Adrenal gland (tissue), 12 donors: Measurements from ENCODE around the gene SPARC. TPM values are rescaled to one million over a fixed set of nuclear protein-coding genes. Genes with fewer than 3 reads are reported as not detected.

ENCODE experiments used
- DNase-seq, 7 donors: peaks; one replicate each; pipeline ENCODE4 v3.0.0-alpha.2; 2019 to 2020
- H3K27ac ChIP-seq, 5 donors: fragments of 200-600 bp; sonication (generic) in 4 of 5; 1 replicate in 3 of 5; 2 replicates in 2 of 5; pipeline versions ENCODE4 v1.5.1 to v1.8.0; 2016 to 2020; ENCODE audit warnings: mild to moderate bottlenecking in 1 of 5
- H3K27me3 ChIP-seq: fragments of 200-600 bp; 2 replicates; pipeline ENCODE4 v1.8.0; 2021
- H3K36me3 ChIP-seq, 2 donors: fragments of 200-600 bp; replicated peaks in 1 of 2; 1 replicate in 1 of 2; 2 replicates in 1 of 2; pipeline versions ENCODE4 v1.5.1 to v1.8.0; 2018 to 2022
- H3K4me1 ChIP-seq, 2 donors: fragments of 200-600 bp; replicated peaks in 1 of 2; 1 replicate in 1 of 2; 2 replicates in 1 of 2; pipeline versions ENCODE4 v1.5.1 to v1.8.0; 2018 to 2021
- H3K4me3 ChIP-seq, 4 donors: fragments of 200-600 bp; sonication (generic) in 3 of 4; one replicate each; pipeline ENCODE4 v1.5.1; 2016 to 2018
- H3K9me3 ChIP-seq, 3 donors: fragments of 200-600 bp; sonication (generic) in 1 of 3; replicated peaks in 1 of 3; 1 replicate in 2 of 3; 2 replicates in 1 of 3; pipeline versions ENCODE4 v1.5.1 to v1.8.0; 2016 to 2021
- POLR2A ChIP-seq, 2 donors: fragments of 450-650 bp; IDR thresholded peaks; one replicate each; pipeline ENCODE4 v1.6.1; 2017; ENCODE audit warnings: antibody characterized with exemption in 2 of 2, mild to moderate bottlenecking in 2 of 2, moderate library complexity in 1 of 2
- WGBS, 4 donors: extraction: QIAGEN DNeasy Blood & Tissue Kit in 2 of 4; methylation state at CpG; one replicate each; pipeline versions ENCODE4 v1.1.5 to v1.1.7; 2013 to 2017; 5-methylcytosine and 5-hydroxymethylcytosine counted together
- intact Hi-C, 2 donors: fragments of 100-400 bp; cut with DNase I; formaldehyde crosslinking; loops; one replicate each; pipeline versions ENCODE4 v1.14.1 to v1.15.0; 2022 to 2023
- polyA plus RNA-seq, 3 donors: library from polyadenylated mRNA; stranded (reverse); fragments of 200-250 nt in 2 of 3; fragments of 350-450 nt in 1 of 3; fragmentation: Illumina TruSeq in 1 of 3; extraction: RNeasy Lipid Tissue Mini Kit (QIAGEN cat#74804) in 1 of 3; gene quantifications; one replicate each; pipeline ENCODE4 v1.2.3, GENCODE V29; 2013 to 2014
- total RNA-seq, 9 donors: library from RNA; depleted of rRNA in 4 of 9; stranded (reverse); fragments of >200 nt in 4 of 9; fragments of 120-200 nt in 1 of 9; fragmentation: NEBNext Ultra II Directional in 1 of 9; extraction: Animal tissue kit (Norgen Biotek cat#: 25700) in 1 of 9; gene quantifications; one replicate each; pipeline versions ENCODE4 v1.1.0 to v1.2.4, GENCODE V29; 2013 to 2023
- TF ChIP-seq, protein P1 (sequence below), 6 experiments: fragments of 450-650 bp in 4 of 6; fragments of 200-600 bp in 2 of 6; sonication (generic) in 1 of 6; IDR thresholded peaks; 1 replicate in 5 of 6; 2 replicates in 1 of 6; pipeline versions ENCODE4 v1.5.1 to v1.8.0; 2016 to 2021; ENCODE audit warnings: antibody characterized with exemption in 6 of 6, mild to moderate bottlenecking in 2 of 6, moderate library complexity in 1 of 6
- donor health status: healthy with polysubstance abuse.
- donor health status: Bipolar disorder and iron deficiency.
- donor health status: DM: yes; HTN: yes; CAD: no.
- donor health status: DM: no; HTN: no; CAD: no.
- donor health status: DM: no; HTN: no; CAD: no.
- donor health status: DM: yes; HTN: yes; CAD: no.

SPARC gene
- total and polyA plus RNA-seq, 12 donors: 145 to 4,554 (median 1,213) TPM

GRCh38 chr5:151632941-151633340, 53.8 kb downstream of the SPARC start:
- intact Hi-C loops: no loop called here
- Histone ChIP-seq H3K27me3 (no peaks in the 10 kb centered on the region), H3K4me3 (no peak overlapping the region), H3K36me3 (no peaks in the 10 kb centered on the region), H3K4me1 (no peaks in the 10 kb centered on the region), H3K27ac (no peak overlapping the region), H3K9me3 (no peaks in the 10 kb centered on the region)
- WGBS, 4 donors: 78 to 88% (median 86%) methylated on average over 6 to 8 of the region's 8 CpGs
- TF ChIP-seq, protein P1, sequence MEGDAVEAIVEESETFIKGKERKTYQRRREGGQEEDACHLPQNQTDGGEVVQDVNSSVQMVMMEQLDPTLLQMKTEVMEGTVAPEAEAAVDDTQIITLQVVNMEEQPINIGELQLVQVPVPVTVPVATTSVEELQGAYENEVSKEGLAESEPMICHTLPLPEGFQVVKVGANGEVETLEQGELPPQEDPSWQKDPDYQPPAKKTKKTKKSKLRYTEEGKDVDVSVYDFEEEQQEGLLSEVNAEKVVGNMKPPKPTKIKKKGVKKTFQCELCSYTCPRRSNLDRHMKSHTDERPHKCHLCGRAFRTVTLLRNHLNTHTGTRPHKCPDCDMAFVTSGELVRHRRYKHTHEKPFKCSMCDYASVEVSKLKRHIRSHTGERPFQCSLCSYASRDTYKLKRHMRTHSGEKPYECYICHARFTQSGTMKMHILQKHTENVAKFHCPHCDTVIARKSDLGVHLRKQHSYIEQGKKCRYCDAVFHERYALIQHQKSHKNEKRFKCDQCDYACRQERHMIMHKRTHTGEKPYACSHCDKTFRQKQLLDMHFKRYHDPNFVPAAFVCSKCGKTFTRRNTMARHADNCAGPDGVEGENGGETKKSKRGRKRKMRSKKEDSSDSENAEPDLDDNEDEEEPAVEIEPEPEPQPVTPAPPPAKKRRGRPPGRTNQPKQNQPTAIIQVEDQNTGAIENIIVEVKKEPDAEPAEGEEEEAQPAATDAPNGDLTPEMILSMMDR (IDR thresholded peaks at IDR 0.05): no peak
- TF ChIP-seq POLR2A (IDR thresholded peaks at IDR 0.05): no peak
- DNase-seq: no peak

DNA sequence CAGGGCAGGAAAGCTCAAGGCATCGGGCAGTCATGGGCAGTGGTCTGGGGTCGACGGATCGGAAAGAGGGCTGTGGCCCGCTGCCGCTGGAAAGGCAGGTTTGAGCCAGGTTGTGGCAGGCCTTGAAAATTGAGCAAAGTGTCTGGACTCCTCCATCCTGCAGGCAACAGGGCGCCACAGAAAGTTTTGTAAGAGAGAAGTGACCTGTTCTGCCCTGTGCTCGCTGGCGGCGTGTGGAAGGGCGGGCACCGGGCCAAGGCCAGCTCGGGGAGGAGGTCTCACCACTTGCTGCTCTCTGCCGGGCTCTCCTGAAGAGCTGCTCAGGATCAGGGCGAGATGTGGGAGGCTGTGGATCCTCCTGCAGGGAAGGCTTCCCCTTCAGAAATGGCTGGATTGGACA, 54.2 kb downstream of the SPARC start:
- H3K27ac ChIP-seq: no peak overlapping the region
- H3K4me1 ChIP-seq: no peaks in the 10 kb centered on the region
- DNase-seq: peak in 5 of 7 donors; percentile 20 to 44 (median 31)
- WGBS, 4 donors: 59 to 76% (median 68%) methylated on average over 11 to 15 of the region's 15 CpGs
- no peaks in the 10 kb centered on the region for H3K27me3 ChIP-seq
- H3K36me3 ChIP-seq: no peaks in the 10 kb centered on the region
- intact Hi-C loops: no loop called here
- no peak for TF ChIP-seq POLR2A (IDR thresholded peaks at IDR 0.05)
- TF ChIP-seq, protein P1 (IDR thresholded peaks at IDR 0.05): no peak
- H3K9me3 ChIP-seq: no peaks in the 10 kb centered on the region
- H3K4me3 ChIP-seq: no peak overlapping the region

DNA sequence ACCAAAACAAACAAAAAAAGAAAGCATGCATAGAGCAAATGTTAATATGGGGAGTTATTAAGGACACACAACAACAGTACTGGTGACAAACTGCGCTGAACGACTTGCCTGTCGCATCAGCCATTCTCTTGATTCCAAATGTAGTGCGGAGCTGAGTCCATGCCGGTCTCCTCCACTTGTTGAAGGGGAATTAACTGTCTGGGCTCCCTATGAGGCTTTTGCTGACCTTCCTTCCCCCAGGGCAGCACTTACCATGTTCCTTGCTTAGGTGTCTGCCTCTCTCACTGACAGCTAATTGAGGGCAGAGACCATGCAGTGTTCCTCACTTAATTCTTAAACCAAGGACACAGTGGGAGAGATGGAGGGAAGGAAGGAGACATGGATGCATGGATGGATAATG, 54.8 kb downstream of the SPARC start:
- Histone ChIP-seq H3K36me3 (no peaks in the 10 kb centered on the region), H3K27ac (no peak overlapping the region), H3K4me3 (no peak overlapping the region), H3K27me3 (no peaks in the 10 kb centered on the region), H3K4me1 (no peaks in the 10 kb centered on the region), H3K9me3 (no peaks in the 10 kb centered on the region)
- intact Hi-C loops: no loop called here
- no peak for DNase-seq
- 94 to 98% (median 96%) methylated on average over 5 of the region's 5 CpGs for WGBS, 4 donors
- TF ChIP-seq POLR2A (IDR thresholded peaks at IDR 0.05): no peak
- TF ChIP-seq, protein P1 (IDR thresholded peaks at IDR 0.05): no peak

DNA sequence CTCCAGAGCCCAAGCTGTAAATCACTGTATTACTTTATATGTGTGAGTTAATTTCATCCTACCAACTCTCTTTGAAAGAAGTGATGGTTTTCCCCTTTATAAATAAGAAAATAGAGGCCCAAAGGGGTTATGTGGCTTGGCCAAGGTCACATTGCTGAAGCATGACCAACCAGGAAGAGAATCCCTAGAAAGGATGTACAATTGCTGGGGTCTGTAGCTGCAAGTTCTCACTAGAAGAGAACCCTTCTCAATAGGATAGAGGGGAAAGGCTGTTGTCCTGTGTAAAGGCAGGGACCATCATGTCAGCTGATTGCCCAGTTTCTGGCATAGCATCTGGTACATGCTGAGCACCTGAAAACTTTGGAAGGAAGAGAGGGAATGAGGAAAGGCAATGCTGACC, 56.6 kb downstream of the SPARC start:
- intact Hi-C loops: no loop called here
- no peaks in the 10 kb centered on the region for H3K36me3 ChIP-seq
- no peaks in the 10 kb centered on the region for H3K27me3 ChIP-seq
- no peaks in the 10 kb centered on the region for H3K9me3 ChIP-seq
- no peak overlapping the region for H3K4me3 ChIP-seq
- H3K4me1 ChIP-seq: no peaks in the 10 kb centered on the region
- DNase-seq: no peak
- no peak for TF ChIP-seq POLR2A (IDR thresholded peaks at IDR 0.05)
- TF ChIP-seq, protein P1 (IDR thresholded peaks at IDR 0.05): no peak
- no peak overlapping the region for H3K27ac ChIP-seq
